ENCODE results near the gene SLC47A2.

Gene SLC47A2

DNA sequence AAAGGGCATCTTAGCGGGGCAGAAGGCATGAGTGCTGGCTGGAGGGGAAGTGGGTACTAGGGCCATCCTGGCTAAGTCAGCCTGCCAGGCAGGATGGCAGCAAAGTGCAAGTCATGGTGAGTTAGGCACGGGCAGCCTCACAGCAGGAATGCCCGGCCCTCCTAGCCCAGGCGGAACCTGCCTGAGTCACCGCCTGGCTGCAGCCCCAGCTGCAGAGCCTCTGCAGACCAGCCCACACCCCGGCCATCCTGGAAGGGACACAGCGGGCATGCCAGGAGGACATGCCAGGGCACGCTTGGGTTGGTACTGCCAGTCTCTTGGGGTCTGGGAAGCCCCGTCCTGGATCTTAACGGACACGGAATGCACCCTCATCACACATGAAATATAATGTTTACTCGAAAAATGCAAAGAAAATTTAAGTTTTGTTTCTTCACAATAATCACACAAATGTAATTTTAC is 36.7 kb upstream of the SLC47A2 start:
- Histone ChIP-seq H3K4me2 (ENCODE audit: low read length) (peak overlapping the region; percentile 72; the same call in 1 of the 2 replicates), H3K4me3 (ENCODE audit: low read length) (no peak overlapping the region), H3K4me1 (ENCODE audit: low read length) (peaks cover 43% of the 10 kb centered on the region), H2AFZ (ENCODE audit: low read depth, low read length) (no peak overlapping the region), H3K79me2 (ENCODE audit: low read length) (no peaks in the 10 kb centered on the region), H3K9me3 (ENCODE audit: insufficient read depth, low read length) (no peaks in the 10 kb centered on the region), H3K36me3 (replicated peaks; ENCODE audit: low read depth, low read length) (no peaks in the 10 kb centered on the region), H3K9ac (ENCODE audit: low read length) (no peak overlapping the region), H4K20me1 (ENCODE audit: insufficient read depth, low read length) (no peaks in the 10 kb centered on the region), H3K27ac (ENCODE audit: low read length) (no peak overlapping the region), H3K27me3 (ENCODE audit: low read depth, low read length) (no peaks in the 10 kb centered on the region)
- no peak for TF ChIP-seq EZH2phosphoT487 (IDR thresholded peaks at IDR 0.05; ENCODE audit: low read depth)
- TF ChIP-seq, protein P1, sequence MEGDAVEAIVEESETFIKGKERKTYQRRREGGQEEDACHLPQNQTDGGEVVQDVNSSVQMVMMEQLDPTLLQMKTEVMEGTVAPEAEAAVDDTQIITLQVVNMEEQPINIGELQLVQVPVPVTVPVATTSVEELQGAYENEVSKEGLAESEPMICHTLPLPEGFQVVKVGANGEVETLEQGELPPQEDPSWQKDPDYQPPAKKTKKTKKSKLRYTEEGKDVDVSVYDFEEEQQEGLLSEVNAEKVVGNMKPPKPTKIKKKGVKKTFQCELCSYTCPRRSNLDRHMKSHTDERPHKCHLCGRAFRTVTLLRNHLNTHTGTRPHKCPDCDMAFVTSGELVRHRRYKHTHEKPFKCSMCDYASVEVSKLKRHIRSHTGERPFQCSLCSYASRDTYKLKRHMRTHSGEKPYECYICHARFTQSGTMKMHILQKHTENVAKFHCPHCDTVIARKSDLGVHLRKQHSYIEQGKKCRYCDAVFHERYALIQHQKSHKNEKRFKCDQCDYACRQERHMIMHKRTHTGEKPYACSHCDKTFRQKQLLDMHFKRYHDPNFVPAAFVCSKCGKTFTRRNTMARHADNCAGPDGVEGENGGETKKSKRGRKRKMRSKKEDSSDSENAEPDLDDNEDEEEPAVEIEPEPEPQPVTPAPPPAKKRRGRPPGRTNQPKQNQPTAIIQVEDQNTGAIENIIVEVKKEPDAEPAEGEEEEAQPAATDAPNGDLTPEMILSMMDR (IDR thresholded peaks at IDR 0.05; ENCODE audit: low read depth, low read length): no peak

DNA sequence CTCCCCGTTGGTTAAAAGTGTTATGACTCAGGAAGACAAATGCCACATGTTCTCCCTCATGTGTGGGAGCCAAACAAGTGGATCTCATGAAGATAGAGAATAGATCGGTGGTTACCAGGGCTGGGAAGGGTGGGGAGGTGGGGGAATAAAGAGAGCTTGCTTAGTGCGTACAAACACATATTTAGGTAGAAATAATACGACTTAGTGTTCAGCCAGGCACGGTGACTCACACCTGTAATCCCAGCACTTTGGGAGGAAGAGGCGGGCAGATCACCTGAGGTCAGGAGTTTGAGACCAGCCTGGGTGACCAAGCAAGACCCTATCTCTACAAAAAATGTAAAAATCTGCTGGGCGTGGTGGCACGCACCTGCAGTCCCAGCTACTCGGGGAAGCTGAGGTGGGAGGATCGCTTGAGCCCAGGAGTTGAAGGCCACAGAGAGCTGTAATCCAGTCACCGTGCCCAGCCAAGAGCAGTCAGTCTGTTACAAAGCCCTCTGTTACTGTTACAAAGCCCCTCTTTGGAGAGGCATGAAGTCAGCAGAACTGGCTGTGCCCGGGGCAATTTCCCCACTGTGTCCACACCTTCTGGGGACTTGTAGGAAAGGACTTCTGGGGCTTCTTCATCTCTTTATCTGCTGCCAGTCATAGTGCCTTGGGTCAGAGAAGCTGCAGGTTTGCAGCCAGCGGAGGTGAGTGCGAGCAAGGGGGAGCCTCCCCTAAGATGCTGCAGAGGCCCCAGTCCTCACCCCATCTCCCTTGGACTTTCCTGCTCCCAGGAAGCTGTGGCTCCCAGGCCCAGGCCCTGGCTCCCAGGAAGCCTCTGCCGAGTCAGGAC is 36.0 kb upstream of the SLC47A2 start:
- no peak overlapping the region for H3K9ac ChIP-seq (ENCODE audit: low read length)
- no peak overlapping the region for H3K4me3 ChIP-seq (ENCODE audit: low read length)
- no peaks in the 10 kb centered on the region for H3K9me3 ChIP-seq (ENCODE audit: insufficient read depth, low read length)
- H3K27ac ChIP-seq (ENCODE audit: low read length): no peak overlapping the region
- H3K4me1 ChIP-seq (ENCODE audit: low read length): peaks cover 43% of the 10 kb centered on the region
- H3K27me3 ChIP-seq (ENCODE audit: low read depth, low read length): no peaks in the 10 kb centered on the region
- H3K4me2 ChIP-seq (ENCODE audit: low read length): no peak overlapping the region
- no peaks in the 10 kb centered on the region for H4K20me1 ChIP-seq (ENCODE audit: insufficient read depth, low read length)
- H2AFZ ChIP-seq (ENCODE audit: low read depth, low read length): no peak overlapping the region
- no peaks in the 10 kb centered on the region for H3K79me2 ChIP-seq (ENCODE audit: low read length)
- H3K36me3 ChIP-seq (replicated peaks; ENCODE audit: low read depth, low read length): no peaks in the 10 kb centered on the region
- TF ChIP-seq, protein P1 (IDR thresholded peaks at IDR 0.05; ENCODE audit: low read depth, low read length): no peak
- no peak for TF ChIP-seq EZH2phosphoT487 (IDR thresholded peaks at IDR 0.05; ENCODE audit: low read depth)

DNA sequence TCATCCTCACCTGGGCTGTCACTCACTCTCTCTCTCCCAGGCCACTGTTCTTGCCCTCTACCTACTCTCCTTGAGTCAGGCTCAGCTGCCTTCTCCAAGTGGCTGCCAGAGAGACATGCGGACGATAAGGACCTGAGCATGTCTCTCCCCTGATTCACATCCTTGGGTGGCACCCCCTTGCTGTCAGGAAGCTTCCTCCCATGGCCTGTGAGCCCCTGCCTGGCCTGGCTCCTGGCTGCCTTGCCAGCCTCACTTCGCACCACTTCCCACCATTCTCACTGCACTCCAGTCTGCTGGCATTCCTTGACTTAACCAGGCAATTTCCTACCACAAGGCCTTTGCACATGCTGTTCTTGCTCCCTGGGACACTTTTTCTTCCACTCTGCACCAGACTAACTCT is 34.5 kb upstream of the SLC47A2 start:
- Histone ChIP-seq H3K4me1 (ENCODE audit: low read length) (peaks cover 28% of the 10 kb centered on the region), H3K27me3 (ENCODE audit: low read depth, low read length) (no peaks in the 10 kb centered on the region), H3K79me2 (ENCODE audit: low read length) (no peaks in the 10 kb centered on the region), H3K27ac (ENCODE audit: low read length) (no peak overlapping the region), H2AFZ (ENCODE audit: low read depth, low read length) (no peak overlapping the region), H3K9ac (ENCODE audit: low read length) (no peak overlapping the region), H3K4me3 (ENCODE audit: low read length) (no peak overlapping the region), H3K9me3 (ENCODE audit: insufficient read depth, low read length) (no peaks in the 10 kb centered on the region), H4K20me1 (ENCODE audit: insufficient read depth, low read length) (no peaks in the 10 kb centered on the region), H3K4me2 (ENCODE audit: low read length) (no peak overlapping the region), H3K36me3 (replicated peaks; ENCODE audit: low read depth, low read length) (no peaks in the 10 kb centered on the region)
- TF ChIP-seq, protein P1 (IDR thresholded peaks at IDR 0.05; ENCODE audit: low read depth, low read length): no peak
- TF ChIP-seq EZH2phosphoT487 (IDR thresholded peaks at IDR 0.05; ENCODE audit: low read depth): no peak

DNA sequence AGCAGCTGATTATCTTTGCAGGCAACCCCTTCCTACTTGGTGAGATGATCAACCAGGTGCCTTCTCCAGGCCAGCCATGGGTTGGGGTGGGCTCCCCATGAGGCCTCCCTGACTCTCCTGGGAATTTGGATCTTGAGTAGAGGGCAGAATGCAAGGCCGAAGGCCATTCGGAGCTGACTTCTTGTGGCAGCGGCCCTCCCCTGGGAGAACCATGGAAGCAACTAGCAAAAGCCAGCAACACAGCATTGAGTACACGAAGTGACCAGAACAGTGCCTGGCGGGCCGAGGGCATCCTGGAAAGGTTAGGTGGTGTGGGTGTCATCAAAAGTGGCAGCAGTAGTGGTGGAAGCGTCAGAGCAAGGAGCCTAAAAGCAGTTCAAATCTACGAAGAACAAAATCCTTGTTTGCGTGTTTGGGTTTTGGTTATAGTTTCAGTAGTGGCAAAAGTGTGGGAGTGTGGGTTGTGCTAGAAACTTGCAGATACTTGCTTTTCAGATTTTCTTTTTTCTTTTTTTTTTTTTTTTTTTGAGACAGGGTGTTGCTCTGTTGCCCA is 33.7 kb upstream of the SLC47A2 start:
- Histone ChIP-seq H3K4me3 (ENCODE audit: low read length) (no peak overlapping the region), H3K4me2 (ENCODE audit: low read length) (no peak overlapping the region), H2AFZ (ENCODE audit: low read depth, low read length) (no peak overlapping the region), H3K27me3 (ENCODE audit: low read depth, low read length) (no peaks in the 10 kb centered on the region), H3K4me1 (ENCODE audit: low read length) (peaks cover 21% of the 10 kb centered on the region), H3K36me3 (replicated peaks; ENCODE audit: low read depth, low read length) (no peaks in the 10 kb centered on the region), H4K20me1 (ENCODE audit: insufficient read depth, low read length) (no peaks in the 10 kb centered on the region), H3K27ac (ENCODE audit: low read length) (no peak overlapping the region), H3K79me2 (ENCODE audit: low read length) (no peaks in the 10 kb centered on the region), H3K9ac (ENCODE audit: low read length) (no peak overlapping the region), H3K9me3 (ENCODE audit: insufficient read depth, low read length) (no peaks in the 10 kb centered on the region)
- TF ChIP-seq, protein P1 (IDR thresholded peaks at IDR 0.05; ENCODE audit: low read depth, low read length): no peak
- TF ChIP-seq EZH2phosphoT487 (IDR thresholded peaks at IDR 0.05; ENCODE audit: low read depth): no peak
